Measurements from ENCODE around the gene MAPK11.

- no peak for TF ChIP-seq CTCF (conservative IDR thresholded peaks at IDR 0.05)
- no peak for TF ChIP-seq ZFX (IDR thresholded peaks at IDR 0.05)
Measured at GRCh38 chr22:50299785-50300619, 29.8 kb upstream of the MAPK11 start.
